ENCODE measurements around the gene CTTN. TPM values are rescaled to one million over a fixed set of nuclear protein-coding genes. Genes with fewer than 3 reads are reported as not detected.

The CTTN gene
- total and polyA plus RNA-seq, 8 donors, result 69.8 to 390 (median 289) TPM

DNA sequence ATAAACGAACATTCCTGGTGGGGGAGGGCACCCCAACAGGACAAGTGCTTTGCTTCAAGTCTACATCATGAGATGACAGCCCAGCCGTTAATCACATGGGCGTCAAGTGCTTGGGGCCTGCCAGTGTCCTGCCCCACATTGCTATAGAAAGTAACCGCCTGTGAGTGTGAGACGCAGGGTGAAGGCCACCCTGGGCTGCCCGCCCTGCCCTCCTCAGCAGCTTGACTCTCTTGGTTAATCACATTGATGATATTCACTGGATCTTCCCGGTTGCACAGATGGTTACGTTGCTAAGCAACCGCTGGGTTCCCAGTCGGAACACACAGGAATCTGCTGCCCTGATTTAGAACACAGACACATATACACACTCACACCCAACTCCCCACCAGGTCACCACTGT, 79.3 kb downstream of the CTTN start:
- H3K27ac ChIP-seq, result no peak overlapping the region
- H3K27me3 ChIP-seq, result no peaks in the 10 kb centered on the region
- H3K36me3 ChIP-seq, result peaks cover 0 to 10% (median 4%) of the 10 kb centered on the region in 4 donors
- no peak overlapping the region for H3K4me3 ChIP-seq
- WGBS, 5 donors, result 72 to 80% (median 78%) methylated on average over 10 of the region's 10 CpGs
- H3K9me3 ChIP-seq, result no peaks in the 10 kb centered on the region
- DNase-seq, result peak in 1 of 2 donors; percentile 60
- intact Hi-C loops (cut with DNase I; ENCODE audit: low total_unique reads), result no loop called here
- TF ChIP-seq POLR2AphosphoS5 (IDR thresholded peaks at IDR 0.05) (no peak), POLR2A (IDR thresholded peaks at IDR 0.05) (no peak), EP300 (IDR thresholded peaks at IDR 0.05) (no peak)
- TF ChIP-seq, protein P1, sequence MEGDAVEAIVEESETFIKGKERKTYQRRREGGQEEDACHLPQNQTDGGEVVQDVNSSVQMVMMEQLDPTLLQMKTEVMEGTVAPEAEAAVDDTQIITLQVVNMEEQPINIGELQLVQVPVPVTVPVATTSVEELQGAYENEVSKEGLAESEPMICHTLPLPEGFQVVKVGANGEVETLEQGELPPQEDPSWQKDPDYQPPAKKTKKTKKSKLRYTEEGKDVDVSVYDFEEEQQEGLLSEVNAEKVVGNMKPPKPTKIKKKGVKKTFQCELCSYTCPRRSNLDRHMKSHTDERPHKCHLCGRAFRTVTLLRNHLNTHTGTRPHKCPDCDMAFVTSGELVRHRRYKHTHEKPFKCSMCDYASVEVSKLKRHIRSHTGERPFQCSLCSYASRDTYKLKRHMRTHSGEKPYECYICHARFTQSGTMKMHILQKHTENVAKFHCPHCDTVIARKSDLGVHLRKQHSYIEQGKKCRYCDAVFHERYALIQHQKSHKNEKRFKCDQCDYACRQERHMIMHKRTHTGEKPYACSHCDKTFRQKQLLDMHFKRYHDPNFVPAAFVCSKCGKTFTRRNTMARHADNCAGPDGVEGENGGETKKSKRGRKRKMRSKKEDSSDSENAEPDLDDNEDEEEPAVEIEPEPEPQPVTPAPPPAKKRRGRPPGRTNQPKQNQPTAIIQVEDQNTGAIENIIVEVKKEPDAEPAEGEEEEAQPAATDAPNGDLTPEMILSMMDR (IDR thresholded peaks at IDR 0.05), result no peak
- H3K4me1 ChIP-seq, result peaks cover 2 to 9% (median 6%) of the 10 kb centered on the region in 4 donors

DNA sequence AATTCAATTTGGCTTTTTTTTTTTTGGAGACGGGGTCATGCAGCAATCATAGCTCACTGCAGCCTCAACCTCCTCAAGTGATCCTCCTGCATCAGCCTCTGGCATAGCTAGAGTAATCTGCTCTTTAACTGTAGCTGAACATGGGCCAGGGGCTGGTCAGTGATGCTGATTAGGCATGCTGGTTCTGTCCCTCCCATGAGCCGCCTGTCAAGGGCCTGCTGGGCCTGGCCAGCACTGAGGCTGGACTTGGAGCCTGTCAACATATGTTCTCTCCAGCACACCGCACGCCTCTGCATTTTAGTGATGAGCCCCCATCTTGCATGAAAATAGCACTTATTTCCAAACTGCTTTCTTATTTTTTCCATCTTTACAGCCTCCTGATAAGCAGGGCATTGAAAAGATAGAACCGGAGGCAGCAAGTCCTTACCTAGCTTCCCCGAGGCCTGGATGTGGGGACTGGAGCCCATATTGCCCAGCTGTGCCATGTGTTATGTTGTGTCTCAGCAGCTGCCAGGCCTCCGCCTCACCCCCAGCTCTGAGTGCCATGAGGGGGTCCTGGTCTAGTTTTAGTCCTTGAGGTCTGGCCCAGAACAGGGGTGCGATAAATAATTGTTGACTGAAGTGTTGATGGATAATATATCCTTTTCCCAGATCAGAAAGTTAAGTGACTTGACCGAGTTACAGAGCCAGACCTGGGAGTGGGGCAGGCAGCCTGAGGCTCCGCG, 80.0 kb downstream of the CTTN start:
- peaks cover 5 to 12% (median 10%) of the 10 kb centered on the region in 4 donors for H3K4me1 ChIP-seq
- H3K4me3 ChIP-seq, result no peak overlapping the region
- H3K27me3 ChIP-seq, result no peaks in the 10 kb centered on the region
- TF ChIP-seq, protein P1 (IDR thresholded peaks at IDR 0.05), result no peak
- TF ChIP-seq POLR2AphosphoS5 (IDR thresholded peaks at IDR 0.05) (no peak), POLR2A (IDR thresholded peaks at IDR 0.05) (no peak), EP300 (IDR thresholded peaks at IDR 0.05) (no peak)
- no peak for DNase-seq
- peaks cover 0 to 5% (median 0%) of the 10 kb centered on the region in 4 donors for H3K36me3 ChIP-seq
- H3K27ac ChIP-seq, result no peak overlapping the region
- 88 to 96% (median 90%) methylated on average over 11 of the region's 11 CpGs for WGBS, 5 donors
- intact Hi-C loops (cut with DNase I; ENCODE audit: low total_unique reads), result no loop called here
- no peaks in the 10 kb centered on the region for H3K9me3 ChIP-seq

DNA sequence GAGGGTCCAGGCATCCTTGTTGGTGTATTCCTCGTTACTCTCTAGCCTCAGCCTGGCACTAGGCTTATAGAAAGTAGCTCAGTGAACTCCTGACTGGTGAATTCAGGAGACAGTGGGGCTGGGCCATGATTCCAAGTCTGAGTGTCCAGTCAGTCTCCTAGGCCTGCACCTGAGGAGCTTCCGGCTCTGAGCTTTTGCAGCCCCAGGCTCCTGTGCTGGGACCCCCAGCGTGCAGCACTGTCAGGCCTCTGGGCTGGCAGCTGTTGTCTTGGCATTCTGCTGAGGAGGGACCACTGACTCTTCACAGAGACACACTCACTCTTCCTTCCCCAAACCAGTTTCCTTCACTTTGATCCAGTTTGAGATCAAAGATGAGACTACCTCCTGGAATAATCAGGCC, 82.4 kb downstream of the CTTN start:
- H3K36me3 ChIP-seq, result peaks cover 0 to 16% (median 8%) of the 10 kb centered on the region in 4 donors
- TF ChIP-seq EP300 (IDR thresholded peaks at IDR 0.05), result no peak
- TF ChIP-seq, protein P1 (IDR thresholded peaks at IDR 0.05), result no peak
- no peak for TF ChIP-seq POLR2AphosphoS5 (IDR thresholded peaks at IDR 0.05)
- TF ChIP-seq POLR2A (IDR thresholded peaks at IDR 0.05), result no peak
- H3K27ac ChIP-seq, result no peak overlapping the region
- no peaks in the 10 kb centered on the region for H3K27me3 ChIP-seq
- intact Hi-C loops (cut with DNase I; ENCODE audit: low total_unique reads), result no loop called here
- H3K4me1 ChIP-seq, result peaks cover 5 to 12% (median 10%) of the 10 kb centered on the region in 4 donors
- no peak overlapping the region for H3K4me3 ChIP-seq
- H3K9me3 ChIP-seq, result no peaks in the 10 kb centered on the region
- DNase-seq, result no peak
- WGBS, 5 donors, result 81 to 96% (median 92%) methylated on average over 3 of the region's 3 CpGs

DNA sequence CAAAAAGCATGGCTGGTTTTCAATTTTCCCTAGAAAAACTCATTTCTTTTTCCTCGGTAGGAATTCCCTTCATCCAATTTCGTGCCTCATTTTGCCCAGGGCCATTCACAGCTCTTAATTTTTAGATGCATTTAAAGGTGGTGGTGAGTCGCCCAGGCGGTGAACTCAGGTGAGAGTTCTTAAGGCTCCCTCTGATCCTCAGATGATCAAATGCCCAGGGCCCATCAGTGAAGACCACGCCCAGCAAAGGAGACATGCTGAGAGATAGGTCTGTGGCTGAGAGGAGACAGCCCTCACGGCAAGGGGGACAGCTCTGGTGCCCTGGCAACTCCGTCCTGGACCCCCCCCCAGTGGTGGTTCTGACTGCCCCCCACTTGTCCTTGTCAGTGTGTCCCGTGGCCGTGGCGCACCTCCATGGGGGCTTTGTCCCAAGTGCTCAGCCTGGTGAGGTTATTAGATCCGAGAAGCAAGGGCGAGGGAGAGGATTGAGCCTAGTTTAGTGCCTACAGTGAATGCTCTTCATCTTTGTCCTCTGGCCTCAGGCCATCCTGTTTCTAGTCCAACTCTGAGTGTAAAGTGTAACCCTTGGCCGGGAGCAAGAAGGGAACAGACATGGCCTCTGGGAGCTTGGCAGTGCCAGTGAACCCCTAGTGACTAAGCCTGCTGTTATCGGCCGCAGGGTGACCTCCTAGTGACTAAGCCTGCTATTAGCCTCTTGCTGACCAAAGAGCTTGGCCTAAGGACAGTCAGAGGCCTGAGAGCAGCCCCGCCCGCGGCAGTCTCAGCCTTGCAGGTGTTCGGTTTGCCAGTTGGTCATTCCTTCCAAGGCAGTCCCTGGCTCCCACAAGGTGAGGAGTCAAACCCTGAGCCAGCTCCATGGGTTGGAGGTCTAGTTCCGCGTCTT, 83.5 kb downstream of the CTTN start:
- 77 to 89% (median 86%) methylated on average over 20 to 21 of the region's 21 CpGs for WGBS, 5 donors
- intact Hi-C loops (cut with DNase I; ENCODE audit: low total_unique reads), result no loop called here
- peak in 1 of 2 donors; percentile 71 for DNase-seq
- no peaks in the 10 kb centered on the region for H3K27me3 ChIP-seq
- peaks cover 5 to 12% (median 10%) of the 10 kb centered on the region in 4 donors for H3K4me1 ChIP-seq
- H3K4me3 ChIP-seq, result no peak overlapping the region
- no peaks in the 10 kb centered on the region for H3K9me3 ChIP-seq
- peaks cover 0 to 21% (median 15%) of the 10 kb centered on the region in 4 donors for H3K36me3 ChIP-seq
- peak overlapping the region in 4 of 5 donors; percentile 39 to 77 (median 58) for H3K27ac ChIP-seq
- TF ChIP-seq EP300 (IDR thresholded peaks at IDR 0.05), result no peak
- no peak for TF ChIP-seq POLR2A (IDR thresholded peaks at IDR 0.05)
- TF ChIP-seq POLR2AphosphoS5 (IDR thresholded peaks at IDR 0.05), result peak in 1 of 3 donors; percentile 58
